Suprapubic skin (tissue), 4 donors: ENCODE measurements around the gene KCNJ1.

ENCODE experiments used
- POLR2A ChIP-seq, 2 donors: fragments of 450-650 bp; IDR thresholded peaks; one replicate each; pipeline ENCODE4 v1.6.1; 2017; ENCODE audit warnings: antibody characterized with exemption in 2 of 2, mild to moderate bottlenecking in 2 of 2, moderate library complexity in 2 of 2
- POLR2AphosphoS5 ChIP-seq, 3 donors: sonication (generic); formaldehyde crosslinking; IDR thresholded peaks; one replicate each; pipeline ENCODE4 v1.6.1; 2017; ENCODE audit warnings: antibody characterized with exemption in 3 of 3
- TF ChIP-seq, protein P1 (sequence below), 2 donors: fragments of 200-600 bp in 1 of 2; fragments of 450-650 bp in 1 of 2; sonication (generic) in 1 of 2; IDR thresholded peaks; one replicate each; pipeline ENCODE4 v1.5.1; 2016 to 2019; ENCODE audit warnings: antibody characterized with exemption in 2 of 2, mild to moderate bottlenecking in 1 of 2, moderate library complexity in 1 of 2

DNA sequence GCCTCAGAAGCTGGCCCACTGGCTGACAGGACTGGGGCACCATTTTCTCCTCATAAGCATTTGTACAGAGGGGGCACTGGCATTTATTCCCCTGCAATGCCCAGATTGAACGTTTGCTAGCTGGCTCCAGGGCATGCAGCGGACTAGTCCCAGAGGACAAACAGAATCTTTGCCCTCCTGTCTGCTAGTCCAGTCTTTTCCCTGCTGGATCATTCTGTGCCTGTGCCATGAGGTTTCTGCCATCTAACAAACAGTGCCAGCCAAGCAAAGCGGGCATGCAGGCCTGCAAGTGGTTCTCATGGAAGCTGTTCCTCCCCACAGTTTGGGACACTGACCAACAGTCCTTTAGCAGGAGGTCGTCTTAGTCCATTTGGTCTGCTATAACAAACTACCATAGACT, 53.4 kb downstream of the KCNJ1 start:
- TF ChIP-seq, protein P1, sequence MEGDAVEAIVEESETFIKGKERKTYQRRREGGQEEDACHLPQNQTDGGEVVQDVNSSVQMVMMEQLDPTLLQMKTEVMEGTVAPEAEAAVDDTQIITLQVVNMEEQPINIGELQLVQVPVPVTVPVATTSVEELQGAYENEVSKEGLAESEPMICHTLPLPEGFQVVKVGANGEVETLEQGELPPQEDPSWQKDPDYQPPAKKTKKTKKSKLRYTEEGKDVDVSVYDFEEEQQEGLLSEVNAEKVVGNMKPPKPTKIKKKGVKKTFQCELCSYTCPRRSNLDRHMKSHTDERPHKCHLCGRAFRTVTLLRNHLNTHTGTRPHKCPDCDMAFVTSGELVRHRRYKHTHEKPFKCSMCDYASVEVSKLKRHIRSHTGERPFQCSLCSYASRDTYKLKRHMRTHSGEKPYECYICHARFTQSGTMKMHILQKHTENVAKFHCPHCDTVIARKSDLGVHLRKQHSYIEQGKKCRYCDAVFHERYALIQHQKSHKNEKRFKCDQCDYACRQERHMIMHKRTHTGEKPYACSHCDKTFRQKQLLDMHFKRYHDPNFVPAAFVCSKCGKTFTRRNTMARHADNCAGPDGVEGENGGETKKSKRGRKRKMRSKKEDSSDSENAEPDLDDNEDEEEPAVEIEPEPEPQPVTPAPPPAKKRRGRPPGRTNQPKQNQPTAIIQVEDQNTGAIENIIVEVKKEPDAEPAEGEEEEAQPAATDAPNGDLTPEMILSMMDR (IDR thresholded peaks at IDR 0.05): no peak
- TF ChIP-seq POLR2A (IDR thresholded peaks at IDR 0.05) (no peak), POLR2AphosphoS5 (IDR thresholded peaks at IDR 0.05) (no peak)
